Activated T-cell treated with anti-CD3 and anti-CD28 coated beads, Interleukin-2, amount 50 U/mL, for 1 hour (primary cell): ENCODE measurements around the gene NEU1.
"Not testable (repeated sequence)": the region's sequence is repeated elsewhere in the genome, so short reads cannot be mapped to it uniquely, and the experiment has no call there.

Experiments used
- DNase-seq: peaks from one replicate; pipeline ENCODE4 v3.0.0-alpha.2; 2020

Gene NEU1

GRCh38 chr6:31871046-31871659, 8.5 kb upstream of the NEU1 start:
- no peak for DNase-seq

GRCh38 chr6:31870385-31870921, 7.8 kb upstream of the NEU1 start:
- no peak for DNase-seq

- no peak for DNase-seq
These were observed 6.7 kb upstream of the NEU1 start for GRCh38 chr6:31869343-31869742.

DNA sequence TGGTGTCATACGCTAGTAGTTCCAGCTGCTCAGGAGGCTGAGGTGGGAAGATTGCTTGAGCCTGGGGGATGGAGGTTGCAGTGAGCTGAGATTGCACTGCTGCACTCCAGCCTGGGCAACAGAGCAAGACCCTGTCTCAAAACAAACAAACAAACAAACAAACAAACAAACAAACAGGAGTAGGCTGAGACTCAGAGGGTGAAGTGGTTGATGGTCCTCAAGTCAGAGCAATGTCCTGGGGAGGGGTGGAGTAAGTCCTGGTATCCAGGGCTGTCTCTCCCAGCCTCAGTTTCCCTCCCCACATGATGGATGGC, 6.0 kb upstream of the NEU1 start:
- not testable (repeated sequence) for DNase-seq

DNA sequence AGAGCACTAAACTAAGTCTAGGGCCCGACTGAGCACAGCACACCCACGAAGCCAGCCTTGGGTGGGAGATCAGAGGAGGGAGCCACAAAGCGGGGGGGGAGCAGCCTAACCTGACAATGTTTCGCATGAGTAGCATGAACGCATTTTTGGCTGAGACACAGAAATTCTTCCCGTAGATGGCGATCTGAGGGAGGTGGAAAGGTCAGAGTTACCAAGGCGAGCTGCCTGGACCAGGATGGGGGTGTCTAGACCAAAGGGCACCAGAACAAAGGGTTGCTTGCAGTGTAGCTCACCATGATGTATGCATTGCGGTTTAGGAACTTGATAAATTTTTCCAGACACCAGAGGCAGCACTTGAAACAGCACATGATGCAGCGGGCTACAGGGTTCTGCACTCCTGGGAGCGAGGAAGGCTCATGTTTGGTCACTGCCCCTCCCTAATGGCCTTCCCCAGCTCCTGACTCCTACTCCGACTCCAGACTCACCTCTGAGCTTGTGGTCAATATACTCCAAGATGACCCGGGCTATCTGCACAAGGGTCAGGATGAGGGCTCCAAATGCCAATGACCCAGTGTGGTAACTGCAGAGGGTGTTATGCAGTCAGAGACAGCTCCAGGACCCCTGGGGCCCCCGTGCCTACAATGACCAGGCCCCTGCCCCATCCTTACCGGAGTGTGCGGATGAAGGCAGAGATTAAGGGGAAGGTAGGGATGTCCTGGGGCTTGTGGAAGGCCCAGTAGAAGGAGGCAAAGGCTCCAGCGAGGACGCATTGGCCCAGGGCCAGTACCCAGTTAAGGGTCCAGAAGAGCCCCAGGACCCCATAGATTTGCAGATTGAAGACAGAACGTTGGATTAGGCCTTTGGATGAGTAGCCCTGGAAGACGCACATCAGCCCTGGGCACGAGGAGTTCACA, 2.8 kb upstream of the NEU1 start:
- no peak for DNase-seq

DNA sequence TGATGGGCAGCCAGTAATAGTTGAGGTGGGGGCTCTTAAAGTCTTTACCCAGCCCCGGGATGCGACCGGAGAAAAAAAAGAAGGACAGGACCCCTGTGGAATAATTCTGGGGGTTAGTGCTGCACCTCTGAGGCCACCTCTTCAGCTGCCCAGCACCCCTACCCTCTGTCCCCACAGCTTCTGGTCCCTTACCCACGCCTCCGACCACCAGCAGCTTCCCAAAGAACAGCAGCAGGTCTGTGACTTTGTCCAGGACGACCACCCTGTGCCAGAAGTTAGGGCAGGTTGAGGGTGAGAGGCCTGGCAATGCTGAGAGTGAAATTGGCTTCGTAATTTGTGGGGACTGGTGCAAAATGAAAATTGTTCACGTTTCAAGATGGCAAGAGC, 2.2 kb upstream of the NEU1 start:
- DNase-seq = no peak

DNA sequence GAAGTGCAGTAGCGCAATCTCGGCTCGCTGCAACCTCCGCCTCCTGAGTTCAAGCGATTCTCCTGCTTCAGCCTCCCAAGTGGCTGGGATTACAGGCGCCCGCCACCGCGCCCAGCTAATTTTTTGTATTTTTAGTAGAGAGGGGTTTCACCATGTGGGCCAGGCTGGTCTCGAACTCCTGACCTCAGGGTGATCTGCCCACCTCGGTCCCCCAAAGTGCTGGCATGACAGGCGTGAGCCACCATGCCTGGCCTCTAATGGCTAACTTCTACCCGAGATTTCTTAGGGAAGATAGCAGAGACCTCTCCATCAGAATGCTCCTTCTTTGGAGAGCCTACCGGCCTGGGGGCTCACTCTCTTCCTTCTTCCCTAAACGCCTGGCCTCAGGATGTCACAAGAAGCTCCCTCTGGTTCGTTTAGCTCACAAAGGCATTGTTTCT, 1.5 kb upstream of the NEU1 start:
- not testable (repeated sequence) for DNase-seq

DNA sequence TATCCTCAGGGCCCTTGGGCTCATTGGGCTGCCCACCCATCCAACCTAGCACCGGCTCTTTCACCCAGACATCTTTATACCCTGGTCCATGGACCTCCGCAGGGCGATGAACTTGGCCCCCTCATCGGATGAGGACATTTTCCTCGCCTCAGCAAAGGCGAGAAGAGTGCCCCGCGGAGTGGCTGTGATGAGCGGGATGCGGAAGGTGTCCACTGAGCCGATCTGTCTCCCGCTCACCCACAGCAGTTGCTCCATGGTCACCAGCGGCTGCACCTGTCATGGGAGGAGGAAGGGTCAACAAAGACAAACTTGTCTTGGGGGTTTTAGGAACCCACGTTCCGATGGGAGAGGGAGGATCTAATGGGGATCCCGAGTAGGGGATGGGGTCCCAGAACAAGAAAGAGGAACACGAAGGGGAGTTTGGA, 690 bp downstream of the NEU1 start:
- DNase-seq = no peak

GRCh38 chr6:31861150-31861549, 1.5 kb downstream of the NEU1 start:
- DNase-seq = no peak

DNA sequence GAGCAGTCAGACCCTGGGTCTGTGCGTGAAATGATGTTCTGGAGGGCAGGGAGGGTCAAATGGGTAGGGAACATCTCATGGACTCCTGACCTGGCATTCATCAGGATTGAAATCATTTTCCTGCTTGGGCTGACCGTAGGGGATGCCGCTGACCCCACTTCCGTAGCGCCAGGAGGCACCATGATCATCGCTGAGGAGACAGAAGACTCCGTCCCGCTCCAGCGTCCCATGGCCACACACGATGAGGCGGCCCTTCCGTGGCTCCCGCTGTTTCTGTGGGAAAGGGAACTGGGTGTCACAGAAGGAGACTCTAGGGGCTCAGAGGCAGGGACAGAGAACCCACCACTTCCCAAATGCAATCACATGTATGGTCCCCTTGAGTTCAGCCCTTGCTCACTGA, 2.3 kb downstream of the NEU1 start:
- no peak for DNase-seq

GRCh38 chr6:31859923-31860322, 2.7 kb downstream of the NEU1 start:
- no peak for DNase-seq

DNA sequence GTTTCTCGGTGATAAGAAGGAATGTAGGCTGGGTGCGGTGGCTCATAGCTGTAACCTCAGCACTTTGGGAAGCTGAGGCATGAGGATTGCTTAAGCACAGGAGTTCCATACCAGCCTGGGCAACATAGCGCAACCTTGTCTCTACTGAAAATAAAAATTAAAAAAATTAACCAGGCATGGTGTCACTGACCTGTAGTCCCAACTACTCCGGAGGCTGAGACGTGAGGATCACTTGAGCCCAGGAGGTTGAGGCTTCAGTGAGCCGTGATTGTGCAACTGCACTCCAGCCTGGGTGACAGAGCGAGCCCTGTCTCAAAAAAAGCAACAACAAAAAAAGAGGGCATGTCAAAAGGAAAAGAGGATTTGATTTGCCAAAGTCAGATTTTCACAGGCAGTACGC, 3.9 kb downstream of the NEU1 start:
- no peak for DNase-seq

DNA sequence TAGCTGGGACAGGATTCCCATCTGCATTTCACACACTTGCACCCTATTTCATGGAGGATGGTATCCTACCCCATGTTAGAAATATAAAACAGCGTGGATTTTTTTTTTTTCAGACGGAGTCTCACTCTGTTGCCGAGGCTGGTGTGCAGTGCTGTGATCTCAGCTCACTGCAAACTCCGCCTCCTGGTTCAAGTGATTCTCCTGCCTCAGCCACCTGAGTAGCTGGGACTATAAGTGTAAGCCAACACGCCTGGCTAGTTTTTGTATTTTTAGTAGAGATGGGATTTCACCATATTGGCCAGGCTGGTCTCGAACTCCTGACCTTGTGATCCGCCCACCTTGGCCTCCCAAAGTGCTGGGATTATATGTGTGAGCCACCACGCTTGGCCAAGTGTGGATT, 4.8 kb downstream of the NEU1 start:
- not testable (repeated sequence) for DNase-seq

- not testable (repeated sequence) for DNase-seq
These were observed 10.5 kb downstream of the NEU1 start for GRCh38 chr6:31851980-31852718.

DNA sequence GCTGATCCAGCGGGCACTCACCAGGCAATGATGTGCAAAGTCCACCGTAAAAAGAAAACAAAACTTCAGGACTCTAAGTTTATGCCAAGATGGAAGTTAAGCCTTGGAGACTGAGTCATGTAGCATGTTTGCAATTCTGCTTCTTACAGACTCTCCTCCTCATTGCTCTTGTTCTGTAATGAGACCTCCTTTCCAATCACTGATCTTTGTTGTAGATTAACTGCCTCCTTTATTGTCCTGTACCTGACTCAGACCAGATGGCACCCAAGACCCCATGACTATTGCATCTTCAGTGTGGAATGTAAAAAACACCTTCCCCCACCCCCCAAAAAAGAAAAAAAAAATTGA, 11.2 kb downstream of the NEU1 start:
- DNase-seq = no peak

GRCh38 chr6:31850765-31851484, 11.7 kb downstream of the NEU1 start:
- DNase-seq = no peak

DNA sequence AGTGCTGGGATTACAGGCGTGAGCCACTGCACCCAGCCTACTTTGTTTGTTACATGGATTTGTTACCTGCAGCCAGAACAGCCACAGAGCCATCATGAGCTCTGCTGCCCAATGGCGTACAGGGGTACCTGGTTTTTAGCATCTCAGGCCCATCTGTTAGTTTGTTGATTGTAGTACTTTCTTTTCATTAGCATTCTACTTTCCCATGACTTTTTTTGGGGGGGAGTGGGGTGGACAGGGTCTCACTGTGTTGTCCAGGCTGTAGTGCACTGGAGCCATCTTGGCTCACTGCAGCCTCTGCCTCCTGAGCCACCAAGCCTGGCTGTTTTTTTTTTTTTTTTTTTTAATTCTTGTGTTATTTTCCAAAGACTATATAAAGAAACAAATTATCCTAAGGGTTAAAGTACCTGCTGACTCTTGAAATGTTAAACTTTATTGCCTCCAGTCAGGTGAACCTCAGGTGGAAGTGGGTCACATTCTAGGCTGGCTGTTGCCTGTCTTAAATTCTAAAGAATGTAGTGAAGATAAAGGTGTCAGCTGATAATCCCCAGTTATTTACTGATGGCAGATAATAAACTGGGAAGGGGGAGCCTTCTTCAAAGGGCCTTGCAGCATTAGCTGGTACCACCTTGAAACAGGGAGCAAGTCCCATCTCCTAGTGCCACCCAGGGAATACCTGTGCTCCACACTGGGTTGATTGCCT, 15.2 kb downstream of the NEU1 start:
- no peak for DNase-seq

GRCh38 chr6:31844507-31844906, 18.1 kb downstream of the NEU1 start:
- DNase-seq = no peak

DNA sequence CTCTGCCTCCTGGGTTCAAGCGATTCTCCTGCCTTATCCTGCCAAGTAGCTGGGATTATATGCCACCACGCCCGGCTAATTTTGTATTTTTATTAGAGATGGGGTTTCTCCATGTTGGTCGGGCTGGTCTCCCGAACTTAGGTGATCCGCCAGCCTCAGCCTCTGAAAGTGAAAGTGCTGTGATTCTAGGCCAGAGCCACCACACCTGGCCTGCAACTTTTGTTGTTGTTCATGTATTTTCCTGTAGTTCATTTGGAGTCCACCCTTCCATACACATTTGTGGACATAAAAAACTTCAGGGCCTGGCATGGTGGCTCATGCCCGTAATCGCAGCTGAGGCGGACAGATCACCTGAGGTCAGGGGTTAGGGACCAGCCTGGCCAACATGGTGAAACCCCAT, 20.6 kb downstream of the NEU1 start:
- DNase-seq = no peak

- not testable (repeated sequence) for DNase-seq
These were observed 22.9 kb downstream of the NEU1 start for GRCh38 chr6:31839779-31840126.

DNA sequence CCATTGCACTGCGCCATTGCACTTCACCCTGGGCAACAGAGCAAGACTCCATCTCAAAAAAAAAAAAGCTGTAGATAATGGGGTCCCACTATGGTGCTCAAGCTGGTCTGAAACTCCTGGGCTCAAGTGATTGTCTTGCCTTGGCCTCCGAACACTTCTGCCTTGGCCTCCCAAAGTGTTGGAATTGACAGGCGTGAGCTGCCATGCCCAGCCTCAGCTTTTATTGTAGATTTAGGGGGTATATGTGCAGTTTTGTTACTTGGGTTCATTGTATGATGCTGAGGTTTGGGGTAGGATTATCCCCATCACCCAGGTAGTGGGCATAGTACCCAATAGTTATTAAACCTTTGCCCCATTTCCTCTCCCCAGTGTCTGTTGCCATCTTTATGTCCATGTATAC, 23.7 kb downstream of the NEU1 start:
- DNase-seq = no peak

DNA sequence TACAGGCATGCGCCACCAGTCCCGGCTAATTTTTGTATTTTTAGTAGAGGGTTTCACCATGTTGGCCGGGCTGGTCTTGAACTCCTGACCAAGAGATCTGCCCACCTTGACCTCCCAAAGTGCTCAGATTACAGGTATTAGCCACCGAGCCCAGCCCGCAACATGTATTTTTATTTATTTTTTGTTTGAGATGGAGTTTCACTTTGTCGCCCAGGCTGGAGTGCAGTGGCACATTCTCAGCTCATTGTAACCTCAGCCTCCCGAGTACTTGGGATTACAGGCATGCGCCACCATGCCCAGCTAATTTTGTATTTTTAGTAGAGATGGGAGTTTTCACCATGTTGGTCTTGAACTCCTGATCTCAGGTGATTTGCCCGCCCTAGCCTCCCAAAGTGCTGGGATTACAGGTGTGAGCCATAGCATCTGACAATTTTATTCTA, 24.5 kb downstream of the NEU1 start:
- not testable (repeated sequence) for DNase-seq
